Prostate gland (tissue), 2 donors: ENCODE measurements around the gene CDYL.

Experiments used
- CTCF ChIP-seq, 4 experiments: fragments of 200-600 bp in 2 of 4; fragments of 450-650 bp in 2 of 4; sonication (generic) in 2 of 4; IDR thresholded peaks; 1 replicate in 3 of 4; 2 replicates in 1 of 4; pipeline ENCODE4 v1.5.1; 2016 to 2019; ENCODE audit warnings: antibody characterized with exemption in 4 of 4, mild to moderate bottlenecking in 2 of 4, moderate library complexity in 2 of 4
- POLR2A ChIP-seq: fragments of 450-650 bp; IDR thresholded peaks from one replicate; pipeline ENCODE4 v1.6.1; 2016; ENCODE audit warnings: antibody characterized with exemption, mild to moderate bottlenecking
- POLR2AphosphoS5 ChIP-seq: sonication (generic); formaldehyde crosslinking; IDR thresholded peaks from one replicate; pipeline ENCODE4 v1.6.1; 2017; ENCODE audit warnings: antibody characterized with exemption

GRCh38 chr6:4956625-4957024 lies 180.4 kb downstream of the CDYL start:
- no peak for TF ChIP-seq CTCF (IDR thresholded peaks at IDR 0.05)
- TF ChIP-seq POLR2AphosphoS5: no peak
- no peak for TF ChIP-seq POLR2A
